Activated CD4-positive, alpha-beta T cell treated with anti-CD3 and anti-CD28 coated beads for 1 hour (primary cell): ENCODE measurements around the gene SLC25A4.
"Not testable (repeated sequence)": the region's sequence is repeated elsewhere in the genome, so short reads cannot be mapped to it uniquely, and the experiment has no call there.

Experiments
- DNase-seq: peaks from one replicate; pipeline ENCODE4 v3.0.0-alpha.2; 2020

SLC25A4 gene

GRCh38 chr4:185186769-185187168, 43.7 kb downstream of the SLC25A4 start:
- no peak for DNase-seq

- no peak for DNase-seq
Observed at GRCh38 chr4:185189606-185190305, 46.7 kb downstream of the SLC25A4 start.

- DNase-seq = no peak
Observed at GRCh38 chr4:185190306-185190856, 47.3 kb downstream of the SLC25A4 start.

- DNase-seq = no peak
Observed at GRCh38 chr4:185192059-185192458, 49.0 kb downstream of the SLC25A4 start.

GRCh38 chr4:185194924-185195888, 52.1 kb downstream of the SLC25A4 start:
- no peak for DNase-seq

GRCh38 chr4:185196437-185196836, 53.4 kb downstream of the SLC25A4 start:
- DNase-seq = no peak

- not testable (repeated sequence) for DNase-seq
Observed at GRCh38 chr4:185198189-185198588, 55.1 kb downstream of the SLC25A4 start.
